A549 (cell line): ENCODE results near the gene IFT43. TPM values are rescaled to one million over a fixed set of nuclear protein-coding genes. Genes with fewer than 3 reads are reported as not detected.

Source experiments
- ATAC-seq, 2 experiments: fragments of 200-7000 bp in 1 of 2; fragments of >200 bp in 1 of 2; cut with Nextera tagmentation in 1 of 2; cut with Tn5 transposase in 1 of 2; 3 replicates each; pipeline versions ENCODE4 v1.8.0 to v1.9.1; 2018 to 2020; ENCODE audit warnings: mild to moderate bottlenecking in 1 of 2, moderate library complexity in 1 of 2
- CTCF ChIA-PET: fragments of 300-600 bp; sonication (Branson Sonifier 250); formaldehyde crosslinking; extraction: SDS; loops from one replicate; lab custom pipeline; 2021; ENCODE audit warnings: antibody characterized with exemption, inconsistent platforms; lab: Yijun Ruan, JAX
- POLR2A ChIA-PET: fragments of 350-600 bp; formaldehyde crosslinking; extraction: SDS; loops from one replicate; lab custom pipeline; 2021; ENCODE audit warnings: antibody characterized with exemption, inconsistent platforms; lab: Yijun Ruan, JAX
- DNase-seq, 2 experiments: peaks; one replicate each; pipeline versions ENCODE4 v3.0.0 to v3.0.0-alpha.2; 2011 to 2016; ENCODE audit warnings: low read depth in 1 of 2, low spot score in 1 of 2
- FAIRE-seq: peaks from 2 replicates; lab custom pipeline; 2011; peaks lifted over from hg19 to GRCh38; lab: Jason Lieb, UNC
- H3K27ac ChIP-seq, 2 experiments: fragments of >200 bp; sonication (Bioruptor Twin); formaldehyde crosslinking; 3 replicates each; pipeline ENCODE4 v1.5.1; 2016 to 2017
- H3K4me1 ChIP-seq: fragments of >200 bp; sonication (Bioruptor Twin); formaldehyde crosslinking; 3 replicates; pipeline ENCODE4 v1.6.1; 2016
- H3K4me2 ChIP-seq: fragments of >200 bp; sonication (Bioruptor Twin); formaldehyde crosslinking; 3 replicates; pipeline ENCODE4 v1.6.1; 2016
- H3K4me3 ChIP-seq: fragments of >200 bp; sonication (Bioruptor Twin); formaldehyde crosslinking; 3 replicates; pipeline ENCODE4 v1.5.1; 2016
- H3K9me3 ChIP-seq: fragments of >200 bp; sonication (Bioruptor Twin); formaldehyde crosslinking; 3 replicates; pipeline ENCODE4 v1.6.1; 2016
- CBX8 ChIP-seq: fragments of 200-600 bp; sonication (generic); IDR thresholded peaks from 2 replicates; pipeline ENCODE4 v1.6.1; 2016
- CEBPB ChIP-seq, 2 experiments: fragments of >200 bp in 1 of 2; sonication (Bioruptor Twin) in 1 of 2; formaldehyde crosslinking in 1 of 2; IDR thresholded peaks; 2 replicates each; pipeline ENCODE4 v1.6.1; 2012 to 2016
- CHD2 ChIP-seq: fragments of 150-350 bp; IDR thresholded peaks from 2 replicates; pipeline ENCODE4 v1.6.1; 2014; ENCODE audit warnings: low read length; ENCODE audit not compliant: partially characterized antibody
- CHD4 ChIP-seq: fragments of 200-600 bp; sonication (generic); IDR thresholded peaks from 2 replicates; pipeline ENCODE4 v1.6.1; 2016; ENCODE audit warnings: antibody characterized with exemption, mild to moderate bottlenecking, borderline replicate concordance
- EP300 ChIP-seq, 2 experiments: fragments of >200 bp; sonication (Bioruptor Twin); formaldehyde crosslinking; IDR thresholded peaks; 2 replicates in 1 of 2; 3 replicates in 1 of 2; pipeline ENCODE4 v1.6.1; 2016 to 2017
- ESRRA ChIP-seq: fragments of 150-350 bp; IDR thresholded peaks from 2 replicates; pipeline ENCODE4 v1.6.1; 2014; ENCODE audit warnings: mild to moderate bottlenecking, low read length, borderline replicate concordance
- FOSL2 ChIP-seq, 2 experiments: fragments of 450-650 bp in 1 of 2; fragments of >200 bp in 1 of 2; sonication (Bioruptor Twin) in 1 of 2; formaldehyde crosslinking; IDR thresholded peaks; 2 replicates each; pipeline versions ENCODE4 v1.5.0 to v1.6.1; 2016 to 2020; ENCODE audit warnings: mild to moderate bottlenecking in 1 of 2, moderate library complexity in 1 of 2
- FOXS1 ChIP-seq: fragments of 250-450 bp; sonication (Bioruptor Pico); IDR thresholded peaks from 2 replicates; pipeline ENCODE4 v1.5.0; 2020; ENCODE audit warnings: mild to moderate bottlenecking, moderate library complexity
- GATA3 ChIP-seq: IDR thresholded peaks from 2 replicates; pipeline ENCODE4 v1.6.1; 2012; ENCODE audit warnings: borderline replicate concordance
- HDAC2 ChIP-seq: fragments of 200-600 bp; sonication (generic); IDR thresholded peaks from 2 replicates; pipeline ENCODE4 v1.6.1; 2016
- HEYL ChIP-seq: fragments of 250-450 bp; sonication (Bioruptor Pico); IDR thresholded peaks from 2 replicates; pipeline ENCODE4 v1.8.0; 2021; ENCODE audit warnings: mild to moderate bottlenecking, moderate library complexity
- HMGXB4 ChIP-seq: fragments of 250-450 bp; sonication (Bioruptor Pico); IDR thresholded peaks from 2 replicates; pipeline ENCODE4 v1.5.0; 2021; ENCODE audit warnings: mild to moderate bottlenecking, moderate library complexity, borderline replicate concordance
- HOXB5 ChIP-seq: fragments of 250-450 bp; sonication (Bioruptor Pico); IDR thresholded peaks from 2 replicates; pipeline ENCODE4 v1.5.0; 2020; ENCODE audit warnings: mild to moderate bottlenecking, moderate library complexity
- JUN ChIP-seq, 2 experiments: fragments of >200 bp; sonication (Bioruptor Twin); formaldehyde crosslinking; IDR thresholded peaks; 2 replicates in 1 of 2; 3 replicates in 1 of 2; pipeline ENCODE4 v1.6.1; 2016 to 2017
- MAFK ChIP-seq: fragments of 450-650 bp; IDR thresholded peaks from 2 replicates; pipeline ENCODE4 v1.6.1; 2014; ENCODE audit not compliant: partially characterized antibody
- MAZ ChIP-seq: fragments of 150-350 bp; IDR thresholded peaks from 2 replicates; pipeline ENCODE4 v1.6.1; 2014; ENCODE audit warnings: antibody characterized with exemption, low read depth, low read length, borderline replicate concordance
- MYC ChIP-seq: IDR thresholded peaks from 2 replicates; pipeline ENCODE4 v1.6.1; 2012; ENCODE audit warnings: mild to moderate bottlenecking, inconsistent platforms, low read length, improper control_type of control experiment, borderline replicate concordance
- NFE2L2 ChIP-seq: fragments of 150-350 bp; conservative IDR thresholded peaks from 2 replicates; pipeline ENCODE4 v1.6.1; 2014; ENCODE audit warnings: low read length
- PHF8 ChIP-seq: fragments of 200-600 bp; sonication (generic); IDR thresholded peaks from 2 replicates; pipeline ENCODE4 v1.6.1; 2016; ENCODE audit warnings: low read depth, mild to moderate bottlenecking, antibody characterized with exemption, moderate library complexity, borderline replicate concordance
- POLR2A ChIP-seq: IDR thresholded peaks from 2 replicates; pipeline ENCODE4 v1.6.1; 2012; ENCODE audit warnings: mild to moderate bottlenecking, low read length
- RAD21 ChIP-seq, 2 experiments: fragments of >200 bp in 1 of 2; sonication (Bioruptor Twin) in 1 of 2; formaldehyde crosslinking in 1 of 2; IDR thresholded peaks in 1 of 2; conservative IDR thresholded peaks in 1 of 2; 2 replicates in 1 of 2; 3 replicates in 1 of 2; pipeline ENCODE4 v1.6.1; 2012 to 2018; ENCODE audit warnings: inconsistent platforms in 1 of 2
- RARB ChIP-seq: fragments of 250-450 bp; sonication (Bioruptor Pico); IDR thresholded peaks from 2 replicates; pipeline ENCODE4 v1.8.0; 2021; ENCODE audit warnings: mild to moderate bottlenecking, moderate library complexity
- RCOR1 ChIP-seq: fragments of 150-350 bp; IDR thresholded peaks from 2 replicates; pipeline ENCODE4 v1.6.1; 2014; ENCODE audit warnings: antibody characterized with exemption, low read length, low read depth
- SREBF2 ChIP-seq: fragments of 450-650 bp; IDR thresholded peaks from 2 replicates; pipeline ENCODE4 v1.6.1; 2014; ENCODE audit warnings: mild to moderate bottlenecking, moderate library complexity
- TFCP2L1 ChIP-seq: fragments of 250-450 bp; sonication (Bioruptor Pico); IDR thresholded peaks from 2 replicates; pipeline ENCODE4 v1.5.0; 2021; ENCODE audit warnings: mild to moderate bottlenecking
- TP53 ChIP-seq: fragments of 250-450 bp; sonication (Bioruptor Pico); IDR thresholded peaks from 2 replicates; pipeline ENCODE4 v1.5.0; 2021; ENCODE audit warnings: mild to moderate bottlenecking, moderate library complexity
- USF2 ChIP-seq: fragments of 450-650 bp; IDR thresholded peaks from 2 replicates; pipeline ENCODE4 v1.6.1; 2014; ENCODE audit warnings: antibody characterized with exemption
- ZSCAN20 ChIP-seq: fragments of 250-450 bp; sonication (Bioruptor Pico); IDR thresholded peaks from 2 replicates; pipeline ENCODE4 v1.8.0; 2022; ENCODE audit warnings: mild to moderate bottlenecking, moderate library complexity
- WGBS: methylation state at CpG from one replicate; pipeline ENCODE4 v1.1.6; 2017; ENCODE audit errors: missing lambda C conversion rate; 5-methylcytosine and 5-hydroxymethylcytosine counted together
- polyA plus RNA-seq, 4 experiments: library from polyadenylated mRNA; depleted of rRNA in 3 of 4; stranded (reverse); fragments of >200 nt; fragmentation: RNase III in 1 of 4; extraction: RNeasy Plus Mini Kit Qiagen cat#74134 plus additional on column Dnase treatment in 1 of 4; gene quantifications; 2 replicates in 3 of 4; 3 replicates in 1 of 4; pipeline ENCODE4 v1.2.3, GENCODE V29; 2011 to 2017
- TF ChIP-seq, protein P1 (sequence below): fragments of 250-450 bp; sonication (Bioruptor Pico); IDR thresholded peaks from 2 replicates; pipeline ENCODE4 v1.5.0; 2020; ENCODE audit warnings: low read depth, mild to moderate bottlenecking, moderate library complexity

Gene IFT43
- polyA plus RNA-seq, 2 of the 4 experiments (the other 2 are of a cell fraction), result 46.4 to 49.4 TPM

- POLR2A ChIA-PET, result no interaction called here
- no peak for ATAC-seq
- Histone ChIP-seq H3K4me3 (no peak overlapping the region), H3K27ac (no peak overlapping the region), H3K4me2 (no peak overlapping the region), H3K4me1 (no peaks in the 10 kb centered on the region), H3K9me3 (no peaks in the 10 kb centered on the region)
- CTCF ChIA-PET, result interaction anchor here (0.8 to 0.9 kb wide), 2 partner anchors 35 to 36 kb away, joined by 3 read pairs; no protein-coding TSS in a partner anchor
- no peak for FAIRE-seq
- WGBS, result 86% methylated on average over 8 of the region's 8 CpGs
- TF ChIP-seq HEYL (CRISPR knock-in tag), result no peak
- TF ChIP-seq RCOR1, result no peak
- TF ChIP-seq USF2, result no peak
- TF ChIP-seq TFCP2L1, result no peak
- TF ChIP-seq FOXS1 (CRISPR knock-in tag), result no peak
- TF ChIP-seq MYC, result no peak
- TF ChIP-seq ZSCAN20, result no peak
- no peak for TF ChIP-seq CEBPB (IDR thresholded peaks at IDR 0.05)
- no peak for TF ChIP-seq CBX8
- TF ChIP-seq POLR2A, result no peak
- no peak for TF ChIP-seq TP53 (CRISPR knock-in tag)
- no peak for TF ChIP-seq HOXB5
- TF ChIP-seq MAZ, result no peak
- TF ChIP-seq PHF8, result no peak
- TF ChIP-seq, protein P1, sequence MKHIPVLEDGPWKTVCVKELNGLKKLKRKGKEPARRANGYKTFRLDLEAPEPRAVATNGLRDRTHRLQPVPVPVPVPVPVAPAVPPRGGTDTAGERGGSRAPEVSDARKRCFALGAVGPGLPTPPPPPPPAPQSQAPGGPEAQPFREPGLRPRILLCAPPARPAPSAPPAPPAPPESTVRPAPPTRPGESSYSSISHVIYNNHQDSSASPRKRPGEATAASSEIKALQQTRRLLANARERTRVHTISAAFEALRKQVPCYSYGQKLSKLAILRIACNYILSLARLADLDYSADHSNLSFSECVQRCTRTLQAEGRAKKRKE (CRISPR knock-in tag), result no peak
- no peak for TF ChIP-seq GATA3
- no peak for TF ChIP-seq HMGXB4 (CRISPR knock-in tag)
- TF ChIP-seq NFE2L2, result no peak
- no peak for DNase-seq
Observed at GRCh38 chr14:76088326-76088725, 102.8 kb downstream of the IFT43 start.

DNA sequence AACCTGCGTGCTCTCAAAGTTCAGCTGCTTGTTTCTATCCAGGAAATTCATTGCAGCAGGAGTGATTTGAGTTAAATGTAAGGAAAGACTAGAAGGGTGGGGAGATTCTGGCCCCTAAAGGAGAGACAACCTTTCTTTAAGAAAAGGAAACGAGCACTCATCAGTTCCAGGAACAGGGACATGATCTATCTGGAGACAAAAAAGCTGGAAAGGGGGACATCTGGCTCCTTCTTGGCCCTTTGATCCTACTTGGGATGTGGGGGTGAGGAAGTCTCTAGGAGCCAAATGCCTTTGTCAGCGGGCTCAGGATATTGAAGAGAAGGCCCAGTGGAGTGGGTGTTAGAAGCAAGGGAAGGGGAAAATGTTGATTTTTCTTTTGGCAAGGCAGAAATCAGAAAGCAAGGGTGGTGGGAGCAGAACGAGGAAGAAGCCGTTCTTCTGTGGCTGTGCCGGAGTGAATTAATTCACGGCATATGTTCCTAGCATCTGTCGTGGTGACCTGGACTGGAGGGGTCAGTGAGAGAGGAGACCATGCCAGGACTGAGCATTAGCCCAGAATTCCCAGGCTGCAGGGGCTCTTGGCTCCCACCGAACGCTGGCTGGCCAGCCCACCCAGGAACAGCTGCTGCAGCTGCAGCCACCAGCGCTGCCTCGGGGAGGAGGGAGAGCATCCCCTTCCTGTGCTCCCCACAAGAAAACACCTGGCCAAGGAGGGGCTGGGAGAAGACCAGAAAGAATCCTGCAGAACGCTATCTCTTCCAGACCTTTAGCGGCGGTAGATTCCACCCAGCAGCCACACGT lies 103.4 kb downstream of the IFT43 start:
- ChIA-PET CTCF (interaction anchor here (0.8 to 1.7 kb wide), 2 partner anchors 36 to 380 kb away, joined by 3 read pairs; no protein-coding TSS in a partner anchor), POLR2A (no interaction called here)
- no peak for FAIRE-seq
- no peaks in the 10 kb centered on the region for H3K9me3 ChIP-seq
- no peak; a peak in 1 of 6 replicates for ATAC-seq
- no peak for TF ChIP-seq MAFK
- no peak for TF ChIP-seq RCOR1
- no peak for TF ChIP-seq RAD21 (conservative IDR thresholded peaks at IDR 0.05 in 1 of 2, IDR thresholded peaks at IDR 0.05 in 1 of 2)
- DNase-seq, result no peak
- no peak overlapping the region for H3K4me2 ChIP-seq
- H3K4me3 ChIP-seq, result no peak overlapping the region
- no peaks in the 10 kb centered on the region for H3K4me1 ChIP-seq
- 67% methylated on average over 16 of the region's 16 CpGs for WGBS
- H3K27ac ChIP-seq, result no peak overlapping the region

DNA sequence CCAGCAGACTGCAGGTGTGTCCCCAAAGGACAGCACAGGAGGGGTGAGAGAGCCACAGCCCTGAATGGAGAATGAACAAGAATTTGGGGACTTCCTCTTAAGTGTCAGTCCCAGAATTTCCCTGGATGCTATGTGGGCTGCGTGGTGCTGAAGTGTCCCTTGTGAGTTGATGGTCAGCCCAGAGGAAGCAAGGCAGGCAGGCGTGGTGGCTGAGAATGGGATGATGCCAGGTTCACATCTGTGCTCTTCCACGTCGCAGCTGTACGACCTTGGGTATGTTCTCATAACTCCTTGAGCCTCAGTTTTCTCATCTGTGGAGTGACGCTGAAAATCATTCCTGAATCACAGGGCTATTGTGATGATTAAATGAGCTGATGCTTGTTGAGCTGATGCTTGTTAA lies 104.0 kb downstream of the IFT43 start:
- no peak for DNase-seq
- WGBS, result 50% methylated on average over 6 of the region's 6 CpGs
- H3K4me2 ChIP-seq, result no peak overlapping the region
- H3K27ac ChIP-seq, result no peak overlapping the region
- POLR2A ChIA-PET, result no interaction called here
- no peak for ATAC-seq
- no peak for TF ChIP-seq RARB (CRISPR knock-in tag)
- TF ChIP-seq FOSL2 (IDR thresholded peaks at IDR 0.05), result no peak
- no peak for TF ChIP-seq FOSL2 (CRISPR knock-in tag; IDR thresholded peaks at IDR 0.05)
- TF ChIP-seq SREBF2, result no peak
- TF ChIP-seq CEBPB (IDR thresholded peaks at IDR 0.05), result no peak
- no peak for TF ChIP-seq ZSCAN20
- TF ChIP-seq FOXS1 (CRISPR knock-in tag), result no peak
- TF ChIP-seq TP53 (CRISPR knock-in tag), result no peak
- TF ChIP-seq HDAC2, result no peak
- no peak for TF ChIP-seq JUN (IDR thresholded peaks at IDR 0.05)
- no peak for TF ChIP-seq EP300 (IDR thresholded peaks at IDR 0.05)
- no peak for TF ChIP-seq ESRRA
- TF ChIP-seq CHD4, result no peak
- TF ChIP-seq CHD2, result no peak
- TF ChIP-seq, all 56 proteins: peak for 0
- no peak for FAIRE-seq
- Histone ChIP-seq H3K4me3 (no peak overlapping the region), H3K4me1 (no peaks in the 10 kb centered on the region), H3K9me3 (no peaks in the 10 kb centered on the region)
- CTCF ChIA-PET, result interaction anchor here (1.7 kb wide), 1 partner anchor 380 kb away, joined by 3 read pairs; no protein-coding TSS in a partner anchor
